G401 (cell line): ENCODE data around the gene CAMK2A. TPM values are rescaled to one million over a fixed set of nuclear protein-coding genes. Genes with fewer than 3 reads are reported as not detected.

Experiments used
- DNase-seq: peaks from one replicate; pipeline ENCODE4 v3.0.0-alpha.2; 2015; ENCODE audit warnings: low spot score
- in situ Hi-C: cut with HindIII; loops from 2 replicates; pipeline ENCODE4 v1.10.0; 2016; ENCODE audit warnings: low sequenced_read_pairs, mixed read lengths
- total RNA-seq: library from RNA; depleted of rRNA; stranded (reverse); fragments of >200 nt; shearing (Covaris generic); gene quantifications from 2 replicates; pipeline ENCODE4 v1.2.3, GENCODE V29; 2014

Gene CAMK2A
- total RNA-seq, 1 experiment from 2014 or later: 0.31 TPM

GRCh38 chr5:150224483-150225027 lies 65.0 kb downstream of the CAMK2A start:
- in situ Hi-C loops: no loop called here
- no peak for DNase-seq

GRCh38 chr5:150223474-150223873 lies 66.1 kb downstream of the CAMK2A start:
- no peak for DNase-seq
- in situ Hi-C loops: no loop called here

- no peak for DNase-seq
- in situ Hi-C loops: no loop called here
Measured at GRCh38 chr5:150222906-150223305, 66.7 kb downstream of the CAMK2A start.

- no peak for DNase-seq
- in situ Hi-C loops: no loop called here
Measured at GRCh38 chr5:150221471-150221870, 68.1 kb downstream of the CAMK2A start.

GRCh38 chr5:150219861-150220260 lies 69.7 kb downstream of the CAMK2A start:
- in situ Hi-C loops: no loop called here
- DNase-seq: no peak

GRCh38 chr5:150219142-150219541 lies 70.4 kb downstream of the CAMK2A start:
- no peak for DNase-seq
- in situ Hi-C loops: no loop called here

- DNase-seq: no peak
- in situ Hi-C loops: no loop called here
Measured at GRCh38 chr5:150218693-150219035, 70.9 kb downstream of the CAMK2A start.

GRCh38 chr5:150217873-150218692 lies 71.5 kb downstream of the CAMK2A start:
- peak; percentile 91 for DNase-seq
- in situ Hi-C loops: no loop called here

GRCh38 chr5:150217038-150217437 lies 72.5 kb downstream of the CAMK2A start:
- in situ Hi-C loops: no loop called here
- no peak for DNase-seq

GRCh38 chr5:150215979-150216944 lies 73.3 kb downstream of the CAMK2A start:
- in situ Hi-C loops: no loop called here
- no peak for DNase-seq

- no peak for DNase-seq
- in situ Hi-C loops: no loop called here
Measured at GRCh38 chr5:150214289-150214688, 75.3 kb downstream of the CAMK2A start.

GRCh38 chr5:150213530-150213929 lies 76.0 kb downstream of the CAMK2A start:
- no peak for DNase-seq
- in situ Hi-C loops: no loop called here

- no peak for DNase-seq
- in situ Hi-C loops: no loop called here
Measured at GRCh38 chr5:150211156-150212030, 78.2 kb downstream of the CAMK2A start.

GRCh38 chr5:150210644-150211043 lies 78.9 kb downstream of the CAMK2A start:
- in situ Hi-C loops: no loop called here
- DNase-seq: no peak

GRCh38 chr5:150209099-150209635 lies 80.4 kb downstream of the CAMK2A start:
- in situ Hi-C loops: no loop called here

GRCh38 chr5:150208187-150209098 lies 81.1 kb downstream of the CAMK2A start:
- DNase-seq: no peak
- in situ Hi-C loops: no loop called here

More at GRCh38 chr5:150209099-150209635, 80.4 kb downstream of the CAMK2A start:
- no peak for DNase-seq

- no peak for DNase-seq
- in situ Hi-C loops: no loop called here
Measured at GRCh38 chr5:150206779-150207115, 82.8 kb downstream of the CAMK2A start.
